IMR-90 (cell line): ENCODE data around the gene SYT8. TPM values are rescaled to one million over a fixed set of nuclear protein-coding genes. Genes with fewer than 3 reads are reported as not detected.
"Not testable (repeated sequence)": the region's sequence is repeated elsewhere in the genome, so short reads cannot be mapped to it uniquely, and the experiment has no call there.

Experiments
- ATAC-seq: fragments of 200-7000 bp; cut with Tn5 transposase; 2 replicates; pipeline ENCODE4 v1.9.1; 2020; ENCODE audit warnings: low read depth, mild to moderate bottlenecking, moderate library complexity
- BruUV-seq: library from RNA; stranded (reverse); fragments of 400-500 nt; replicated peaks from 2 replicates; lab custom pipeline; 2021; lab: Mats Ljungman, UMichigan
- CTCF ChIA-PET: fragments of 300-600 bp; formaldehyde crosslinking; extraction: SDS; loops from one replicate; lab custom pipeline; 2021; ENCODE audit warnings: antibody characterized with exemption; lab: Yijun Ruan, JAX
- POLR2A ChIA-PET: fragments of 300-600 bp; sonication (Branson Sonifier 250); formaldehyde crosslinking; loops from one replicate; lab custom pipeline; 2022; ENCODE audit warnings: antibody characterized with exemption; ENCODE audit not compliant: unreplicated experiment; lab: Charles Lee
- DNase-seq: peaks from one replicate; pipeline ENCODE4 v3.0.0; 2013
- H2AFZ ChIP-seq: replicated peaks from 2 replicates; pipeline ENCODE3; 2013; ENCODE audit warnings: low read length, mild to moderate bottlenecking; ENCODE audit not compliant: poor library complexity
- H2AK5ac ChIP-seq: 2 replicates; pipeline ENCODE4 v1.6.1; 2013; ENCODE audit warnings: low read depth, low read length, inconsistent platforms
- H2AK9ac ChIP-seq: replicated peaks from 2 replicates; pipeline ENCODE3; 2013; ENCODE audit warnings: mild to moderate bottlenecking, low read depth, low read length, moderate library complexity; ENCODE audit not compliant: poor library complexity
- H2BK120ac ChIP-seq: 2 replicates; pipeline ENCODE4 v1.6.1; 2013; ENCODE audit warnings: low read depth, low read length, inconsistent platforms
- H2BK15ac ChIP-seq: 3 replicates; pipeline ENCODE4 v1.6.1; 2013; ENCODE audit warnings: low read depth, low read length, inconsistent platforms
- H2BK20ac ChIP-seq: 2 replicates; pipeline ENCODE4 v1.6.1; 2013; ENCODE audit warnings: low read depth, mild to moderate bottlenecking, inconsistent platforms, low read length, moderate library complexity
- H2BK5ac ChIP-seq: 2 replicates; pipeline ENCODE4 v1.6.1; 2013; ENCODE audit warnings: mild to moderate bottlenecking, low read depth, low read length, inconsistent platforms; ENCODE audit not compliant: poor library complexity, severe bottlenecking
- H3K14ac ChIP-seq: replicated peaks from 2 replicates; pipeline ENCODE4 v1.6.1; 2013; ENCODE audit warnings: low read depth, low read length, inconsistent platforms
- H3K18ac ChIP-seq: 2 replicates; pipeline ENCODE4 v1.6.1; 2013; ENCODE audit warnings: low read depth, low read length, control low read depth
- H3K23ac ChIP-seq: 2 replicates; pipeline ENCODE4 v1.6.1; 2013; ENCODE audit warnings: low read depth, low read length, inconsistent platforms
- H3K27ac ChIP-seq: 2 replicates; pipeline ENCODE4 v1.5.1; 2013; ENCODE audit warnings: mild to moderate bottlenecking, control low read depth, low read length; ENCODE audit not compliant: insufficient read depth
- H3K27me3 ChIP-seq: 2 replicates; pipeline ENCODE4 v1.6.1; 2013; ENCODE audit warnings: low read length; ENCODE audit not compliant: control insufficient read depth, insufficient read depth
- H3K36me3 ChIP-seq: 2 replicates; pipeline ENCODE4 v1.6.1; 2013; ENCODE audit warnings: low read length, mixed read lengths; ENCODE audit not compliant: control insufficient read depth, insufficient read depth
- H3K4ac ChIP-seq: 2 replicates; pipeline ENCODE4 v1.6.1; 2013; ENCODE audit warnings: low read depth, low read length, inconsistent platforms
- H3K4me1 ChIP-seq: 2 replicates; pipeline ENCODE4 v1.6.1; 2013; ENCODE audit warnings: low read length, mixed read lengths; ENCODE audit not compliant: control insufficient read depth, insufficient read depth
- H3K4me2 ChIP-seq: 2 replicates; pipeline ENCODE4 v1.6.1; 2013; ENCODE audit warnings: low read depth, mild to moderate bottlenecking, control low read depth, low read length, moderate library complexity
- H3K4me3 ChIP-seq: 2 replicates; pipeline ENCODE4 v1.5.1; 2013; ENCODE audit warnings: low read depth, mild to moderate bottlenecking, control low read depth, low read length, moderate library complexity; ENCODE audit not compliant: insufficient read depth
- H3K56ac ChIP-seq: 2 replicates; pipeline ENCODE4 v1.6.1; 2013; ENCODE audit warnings: low read length, inconsistent platforms; ENCODE audit not compliant: insufficient read depth; ENCODE audit errors: extremely low read depth
- H3K79me1 ChIP-seq, 2 experiments: 2 replicates each; pipeline ENCODE4 v1.6.1; 2013; ENCODE audit warnings: low read length in 2 of 2, inconsistent platforms in 1 of 2, low read depth in 1 of 2
- H3K9ac ChIP-seq: 2 replicates; pipeline ENCODE4 v1.6.1; 2013; ENCODE audit warnings: low read depth, low read length, control low read depth
- H3K9me1 ChIP-seq: 2 replicates; pipeline ENCODE4 v1.6.1; 2013; ENCODE audit warnings: low read length, inconsistent platforms; ENCODE audit not compliant: insufficient read depth
- H3K9me3 ChIP-seq: 2 replicates; pipeline ENCODE4 v1.6.1; 2013; ENCODE audit warnings: low read length; ENCODE audit not compliant: control insufficient read depth, insufficient read depth
- H4K20me1 ChIP-seq: 2 replicates; pipeline ENCODE4 v1.6.1; 2013; ENCODE audit warnings: low read length, inconsistent platforms; ENCODE audit not compliant: insufficient read depth
- H4K5ac ChIP-seq: 2 replicates; pipeline ENCODE4 v1.6.1; 2013; ENCODE audit warnings: mild to moderate bottlenecking, low read depth, low read length, control low read depth
- H4K8ac ChIP-seq, 2 experiments: 2 replicates each; pipeline ENCODE4 v1.6.1; 2013; ENCODE audit warnings: low read depth in 2 of 2, low read length in 2 of 2, control low read depth in 1 of 2, inconsistent platforms in 1 of 2
- H4K91ac ChIP-seq: 2 replicates; pipeline ENCODE4 v1.6.1; 2013; ENCODE audit warnings: low read depth, low read length, inconsistent platforms; ENCODE audit not compliant: insufficient read depth
- WGBS, 2 experiments: methylation state at CpG; one replicate each; pipeline versions ENCODE4 v1.1.5 to v1.1.7; 2013; ENCODE audit warnings: missing lambda C conversion rate in 2 of 2; ENCODE audit not compliant: insufficient read length in 1 of 2; ENCODE audit errors: extremely low coverage in 2 of 2; 5-methylcytosine and 5-hydroxymethylcytosine counted together
- dilution Hi-C: fragments of 300-500 bp; cut with HindIII; formaldehyde crosslinking; loops from one replicate; pipeline ENCODE4 v1.14.3; 2018; ENCODE audit warnings: low sequenced_read_pairs; ENCODE audit not compliant: unreplicated experiment
- in situ Hi-C: fragments of 300-500 bp; cut with MboI; formaldehyde crosslinking; loops from 3 replicates; pipeline ENCODE4 v1.14.3; 2019; ENCODE audit warnings: low sequenced_read_pairs, inconsistent platforms, mixed read lengths
- intact Hi-C: fragments of 100-400 bp; cut with micrococcal nuclease; formaldehyde crosslinking; loops from 2 replicates; pipeline ENCODE4 v1.10.0; 2022
- polyA plus RNA-seq, 3 experiments: library from polyadenylated mRNA; depleted of rRNA; stranded (reverse); fragments of >200 nt; gene quantifications; 2 replicates each; pipeline ENCODE4 v1.2.3, GENCODE V29; 2012; ENCODE audit warnings: low replicate concordance in 1 of 3
- total RNA-seq: library from RNA; depleted of rRNA; stranded (reverse); fragments of >200 nt; gene quantifications from 2 replicates; pipeline ENCODE4 v1.2.3, GENCODE V29; 2012

SYT8 gene
- total and polyA plus RNA-seq, 2 of the 4 experiments (the other 2 are of a cell fraction): not detected

- H3K9me1 ChIP-seq, H4K8ac ChIP-seq, H3K18ac ChIP-seq, BruUV-seq, H2BK5ac ChIP-seq, H3K23ac ChIP-seq, H4K5ac ChIP-seq, intact Hi-C loops, H3K79me1 ChIP-seq, H2BK120ac ChIP-seq, H4K20me1 ChIP-seq, dilution Hi-C loops, H2BK20ac ChIP-seq, H2AK5ac ChIP-seq, H2BK15ac ChIP-seq, in situ Hi-C loops, H3K9me3 ChIP-seq, H3K9ac ChIP-seq, DNase-seq, H3K27ac ChIP-seq, H3K4me1 ChIP-seq, H2AK9ac ChIP-seq, H3K4ac ChIP-seq, H3K4me2 ChIP-seq, H4K91ac ChIP-seq, CTCF ChIA-PET, ATAC-seq, H3K14ac ChIP-seq, H2AFZ ChIP-seq, H3K36me3 ChIP-seq, H3K4me3 ChIP-seq, H3K56ac ChIP-seq: not testable (repeated sequence)
- POLR2A ChIA-PET: interaction anchor here (0.6 kb wide), 1 partner anchor 319 kb away, joined by 3 read pairs; no protein-coding TSS in a partner anchor
- WGBS, 2 experiments: no CpG with 5 or more reads among the region's 42 CpGs
- peaks cover 33% of the 10 kb centered on the region for H3K27me3 ChIP-seq
These were observed 30.8 kb upstream of the SYT8 start for GRCh38 chr11:1803835-1804519.
